Thyroid gland (tissue), 4 donors: ENCODE results near the gene IQSEC1. TPM values are rescaled to one million over a fixed set of nuclear protein-coding genes. Genes with fewer than 3 reads are reported as not detected.

Experiments
- DNase-seq, 2 donors: peaks; one replicate each; pipeline ENCODE4 v3.0.0-alpha.2; 2019
- H3K27ac ChIP-seq, 3 donors: fragments of 200-600 bp; sonication (generic); 1 replicate in 2 of 3; 2 replicates in 1 of 3; pipeline ENCODE4 v1.5.1; 2016 to 2019; ENCODE audit warnings: mild to moderate bottlenecking in 1 of 3, moderate library complexity in 1 of 3
- H3K27me3 ChIP-seq: fragments of 200-600 bp; sonication (generic); one replicate; pipeline ENCODE4 v1.5.1; 2019
- H3K36me3 ChIP-seq, 2 donors: fragments of 200-600 bp; sonication (generic); one replicate each; pipeline ENCODE4 v1.5.1; 2016 to 2019
- H3K4me1 ChIP-seq, 2 donors: fragments of 200-600 bp; sonication (generic); one replicate each; pipeline ENCODE4 v1.5.1; 2017 to 2019
- H3K4me3 ChIP-seq, 3 donors: fragments of 200-600 bp; sonication (generic); replicated peaks in 1 of 3; 1 replicate in 2 of 3; 2 replicates in 1 of 3; pipeline ENCODE4 v1.5.1; 2016; ENCODE audit warnings: mild to moderate bottlenecking in 1 of 3
- H3K9me3 ChIP-seq: fragments of 200-600 bp; sonication (generic); one replicate; pipeline ENCODE4 v1.5.1; 2017
- CTCF ChIP-seq, 6 experiments: fragments of 200-600 bp in 3 of 6; fragments of 450-650 bp in 3 of 6; sonication (generic) in 3 of 6; IDR thresholded peaks; one replicate each; pipeline ENCODE4 v1.5.1; 2016 to 2019; ENCODE audit warnings: antibody characterized with exemption in 6 of 6, mild to moderate bottlenecking in 2 of 6, inconsistent platforms in 1 of 6, moderate library complexity in 1 of 6
- POLR2A ChIP-seq, 2 donors: fragments of 450-650 bp; IDR thresholded peaks; one replicate each; pipeline ENCODE4 v1.6.1; 2017; ENCODE audit warnings: antibody characterized with exemption in 2 of 2, mild to moderate bottlenecking in 2 of 2, moderate library complexity in 1 of 2
- WGBS, 2 donors: methylation state at CpG; one replicate each; pipeline ENCODE4 v1.1.5; 2017; 5-methylcytosine and 5-hydroxymethylcytosine counted together
- intact Hi-C: fragments of 100-400 bp; cut with DNase I; formaldehyde crosslinking; loops from one replicate; pipeline ENCODE4 v1.15.1; 2023
- total RNA-seq, 4 donors: library from RNA; depleted of rRNA; stranded (reverse); fragments of >200 nt; gene quantifications; one replicate each; pipeline ENCODE4 v1.2.3, GENCODE V29; 2016

Gene IQSEC1
- total RNA-seq, 4 donors from 2014 or later = 37.1 to 48.3 (median 38.9) TPM

DNA sequence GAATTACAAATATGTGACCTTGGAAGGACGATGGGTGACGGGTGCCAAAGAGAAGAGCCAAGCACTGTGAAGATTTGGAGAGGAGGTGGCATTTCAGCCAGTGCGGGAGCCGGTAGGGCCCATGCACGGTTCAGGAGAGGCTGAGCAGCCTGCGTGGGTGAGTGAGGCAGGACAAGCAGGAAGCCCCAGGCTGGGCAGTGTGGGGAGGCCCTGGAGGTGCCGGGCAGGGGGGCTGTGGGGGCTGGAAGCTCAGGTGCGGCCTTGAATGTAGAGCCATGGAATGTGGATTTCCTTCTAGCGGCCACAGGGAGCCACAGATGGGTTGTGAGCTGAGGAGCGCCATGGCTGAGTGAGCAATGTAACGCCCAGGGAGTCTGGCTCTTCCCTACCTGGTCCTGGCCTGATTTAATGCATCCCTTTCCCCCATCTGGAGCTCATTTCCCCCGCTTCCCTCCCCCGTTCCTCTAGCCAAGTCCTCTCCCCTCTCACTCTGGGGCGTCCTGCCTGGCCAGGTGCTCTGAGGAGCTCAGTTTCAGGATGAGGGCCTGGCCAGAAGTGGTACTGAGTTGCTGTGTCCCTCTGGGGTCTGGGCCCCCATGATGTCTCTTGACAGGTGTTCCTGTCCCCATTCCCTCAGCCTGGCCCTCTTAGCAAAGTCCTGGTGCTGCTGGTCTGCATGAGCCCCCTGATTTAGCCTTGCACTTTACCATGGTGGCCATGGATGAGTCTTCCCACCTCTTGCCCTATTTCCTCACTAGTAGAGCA lies 41.8 kb upstream of the IQSEC1 start:
- no peaks in the 10 kb centered on the region for H3K27me3 ChIP-seq
- TF ChIP-seq POLR2A (IDR thresholded peaks at IDR 0.05) (no peak), CTCF (IDR thresholded peaks at IDR 0.05) (no peak)

GRCh38 chr3:13113346-13114330 lies 40.4 kb upstream of the IQSEC1 start:
- Histone ChIP-seq H3K9me3 (no peaks in the 10 kb centered on the region), H3K4me3 (no peak overlapping the region), H3K36me3 (no peaks in the 10 kb centered on the region), H3K4me1 (peaks cover 0 to 3% of the 10 kb centered on the region in 2 donors), H3K27me3 (no peaks in the 10 kb centered on the region), H3K27ac (no peak overlapping the region)
- TF ChIP-seq CTCF (IDR thresholded peaks at IDR 0.05) = no peak
- TF ChIP-seq POLR2A (IDR thresholded peaks at IDR 0.05) = no peak
- intact Hi-C loops = no loop called here
- no peak for DNase-seq
- 87 to 92% methylated on average over 26 of the region's 27 CpGs for WGBS, 2 donors

More for the DNA sequence above, 41.8 kb upstream of the IQSEC1 start:
- Histone ChIP-seq H3K27ac (no peak overlapping the region), H3K4me3 (no peak overlapping the region), H3K9me3 (no peaks in the 10 kb centered on the region), H3K4me1 (peaks cover 6% of the 10 kb centered on the region in 2 donors), H3K36me3 (no peaks in the 10 kb centered on the region)
- DNase-seq = peak; percentile 28 to 74
- WGBS, 2 donors = 45 to 61% methylated on average over 14 of the region's 14 CpGs
- intact Hi-C loops = no loop called here

DNA sequence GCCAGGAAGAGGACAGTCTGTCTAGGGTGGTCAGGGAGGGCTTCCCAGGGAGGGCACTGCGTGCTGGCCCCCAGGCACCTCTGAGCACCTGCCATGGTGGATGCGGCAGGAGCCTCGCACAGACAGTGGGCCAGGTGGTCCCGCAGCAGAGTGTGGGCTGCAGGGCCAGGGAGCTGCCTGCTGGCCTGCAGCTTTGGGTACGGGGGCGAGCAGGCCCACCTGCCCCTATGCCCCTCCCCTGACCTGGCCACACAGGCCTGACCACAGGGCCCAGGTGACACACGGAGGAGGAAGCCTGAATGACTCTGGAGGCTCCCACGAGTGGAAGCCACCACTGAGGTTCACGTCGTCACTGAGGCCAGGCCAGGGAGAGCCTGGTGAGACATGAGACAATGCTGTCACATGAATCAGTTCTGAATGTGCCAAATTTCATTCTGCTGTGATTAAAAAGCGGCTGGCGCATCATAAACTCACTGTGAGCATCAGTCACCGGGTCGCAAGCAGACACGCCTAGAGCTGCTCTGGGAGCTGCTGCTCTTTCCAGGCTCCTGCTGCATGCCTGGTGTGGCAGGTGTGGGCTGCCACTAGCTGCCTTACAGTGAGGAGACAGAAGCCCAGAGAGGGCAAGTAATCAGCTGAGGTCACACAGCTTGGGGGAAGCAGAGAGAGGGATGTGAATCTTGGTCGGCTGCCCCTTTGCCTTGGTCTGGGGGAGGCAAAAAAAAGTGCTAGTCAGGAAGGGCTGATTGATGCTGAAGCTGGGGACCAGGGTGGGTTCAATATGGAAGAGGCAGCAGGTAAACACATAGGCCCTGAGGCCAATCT lies 39.5 kb upstream of the IQSEC1 start:
- TF ChIP-seq POLR2A (IDR thresholded peaks at IDR 0.05) (no peak), CTCF (IDR thresholded peaks at IDR 0.05) (no peak)
- WGBS, 2 donors = 81 to 84% methylated on average over 12 to 15 of the region's 16 CpGs
- no peak for DNase-seq
- H3K36me3 ChIP-seq = no peaks in the 10 kb centered on the region
- H3K4me1 ChIP-seq = peaks cover 0 to 3% of the 10 kb centered on the region in 2 donors
- no peak overlapping the region for H3K4me3 ChIP-seq
- intact Hi-C loops = no loop called here
- H3K9me3 ChIP-seq = no peaks in the 10 kb centered on the region
- no peak overlapping the region for H3K27ac ChIP-seq
- H3K27me3 ChIP-seq = no peaks in the 10 kb centered on the region

GRCh38 chr3:13111873-13112520 lies 38.8 kb upstream of the IQSEC1 start:
- Histone ChIP-seq H3K27me3 (no peaks in the 10 kb centered on the region), H3K36me3 (no peaks in the 10 kb centered on the region), H3K4me3 (no peak overlapping the region), H3K27ac (no peak overlapping the region), H3K4me1 (peaks cover 0 to 3% of the 10 kb centered on the region in 2 donors), H3K9me3 (no peaks in the 10 kb centered on the region)
- intact Hi-C loops = no loop called here
- TF ChIP-seq POLR2A (IDR thresholded peaks at IDR 0.05) (no peak), CTCF (IDR thresholded peaks at IDR 0.05) (no peak)
- 76 to 84% methylated on average over 10 of the region's 13 CpGs for WGBS, 2 donors
- no peak for DNase-seq
